RWPE2 (cell line): ENCODE results near the gene SLCO6A1.

Source experiments
- ATAC-seq: fragments of 200-7000 bp; cut with Tn5 transposase; 3 replicates; pipeline ENCODE4 v1.9.1; 2021; ENCODE audit warnings: low read depth
- DNase-seq: peaks from one replicate; pipeline ENCODE4 v3.0.0-alpha.2; 2020; ENCODE audit warnings: low spot score
- H3K27ac ChIP-seq: fragments of 450-650 bp; 2 replicates; pipeline ENCODE4 v1.5.1; 2017; ENCODE audit warnings: mild to moderate bottlenecking; ENCODE audit not compliant: poor library complexity, severe bottlenecking
- H3K27me3 ChIP-seq: fragments of 250-450 bp; sonication (Bioruptor Pico); 2 replicates; pipeline ENCODE4 v1.5.1; 2021; ENCODE audit warnings: mild to moderate bottlenecking, moderate library complexity; ENCODE audit not compliant: insufficient read depth, poor library complexity, severe bottlenecking
- H3K36me3 ChIP-seq: fragments of 250-450 bp; sonication (Bioruptor Pico); 2 replicates; pipeline ENCODE4 v1.5.1; 2020; ENCODE audit warnings: low read depth, mild to moderate bottlenecking, moderate library complexity
- H3K4me1 ChIP-seq: fragments of 250-450 bp; sonication (Bioruptor Pico); 2 replicates; pipeline ENCODE4 v1.5.1; 2021; ENCODE audit warnings: mild to moderate bottlenecking, moderate library complexity; ENCODE audit not compliant: insufficient read depth, poor library complexity, severe bottlenecking
- H3K4me3 ChIP-seq: fragments of 250-450 bp; sonication (Bioruptor Pico); 2 replicates; pipeline ENCODE4 v1.5.1; 2021; ENCODE audit warnings: mild to moderate bottlenecking, moderate library complexity; ENCODE audit not compliant: severe bottlenecking
- H3K9me3 ChIP-seq: fragments of 250-450 bp; sonication (Bioruptor Pico); 2 replicates; pipeline ENCODE4 v1.5.1; 2021; ENCODE audit warnings: mild to moderate bottlenecking, moderate library complexity; ENCODE audit not compliant: severe bottlenecking
- CTCF ChIP-seq: fragments of 450-650 bp; IDR thresholded peaks from one replicate; pipeline ENCODE4 v1.5.1; 2017; ENCODE audit warnings: mild to moderate bottlenecking, moderate library complexity; ENCODE audit not compliant: poor library complexity, severe bottlenecking

Gene SLCO6A1

GRCh38 chr5:102375876-102376275, 122.9 kb downstream of the SLCO6A1 start:
- H3K27me3 ChIP-seq = peaks cover 19% of the 10 kb centered on the region
- TF ChIP-seq CTCF = no peak
- no peak overlapping the region for H3K4me3 ChIP-seq
- no peaks in the 10 kb centered on the region for H3K9me3 ChIP-seq
- no peak for ATAC-seq
- H3K4me1 ChIP-seq = no peaks in the 10 kb centered on the region
- no peak for DNase-seq
- no peak overlapping the region for H3K27ac ChIP-seq
- no peaks in the 10 kb centered on the region for H3K36me3 ChIP-seq

DNA sequence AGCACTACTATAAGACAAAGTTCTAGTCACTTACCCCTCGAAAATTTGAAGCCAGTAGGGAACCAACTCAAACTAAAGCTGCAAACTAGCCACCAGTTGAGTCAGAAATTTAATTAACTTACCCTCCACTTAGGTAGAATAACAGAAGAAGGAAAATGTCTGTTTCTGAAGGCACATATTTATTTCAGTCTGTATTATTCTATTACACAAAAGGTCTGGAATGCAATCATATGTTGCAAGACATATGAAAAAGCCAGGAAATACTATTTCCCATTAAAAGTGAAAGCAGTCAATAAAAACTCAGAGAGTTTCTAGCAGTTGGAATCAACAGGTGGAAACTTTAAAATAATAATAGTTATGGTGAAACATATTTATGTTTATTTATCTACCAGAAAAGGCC, 123.5 kb downstream of the SLCO6A1 start:
- Histone ChIP-seq H3K4me1 (no peaks in the 10 kb centered on the region), H3K27me3 (peaks cover 19% of the 10 kb centered on the region), H3K36me3 (no peaks in the 10 kb centered on the region), H3K4me3 (no peak overlapping the region), H3K9me3 (no peaks in the 10 kb centered on the region), H3K27ac (no peak overlapping the region)
- TF ChIP-seq CTCF = no peak
- DNase-seq (no peak), ATAC-seq (no peak)

DNA sequence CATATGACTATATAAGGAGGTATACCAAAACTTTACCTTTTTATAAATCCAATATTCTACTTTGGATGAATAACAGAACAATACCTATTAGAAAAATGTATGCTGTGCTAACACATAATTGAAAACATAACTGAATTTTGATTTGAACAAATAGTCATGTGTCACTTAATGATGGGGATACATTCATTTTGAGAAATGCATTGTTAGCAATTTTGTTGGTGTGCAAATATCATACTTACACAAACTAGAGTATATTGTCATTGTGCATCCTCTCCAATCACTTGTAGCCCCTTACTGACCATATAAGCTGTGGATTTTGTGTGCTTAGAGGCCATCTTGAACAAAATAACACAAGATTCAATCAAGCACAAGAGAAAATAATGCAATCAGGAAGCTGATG, 130.4 kb downstream of the SLCO6A1 start:
- ATAC-seq (no peak), DNase-seq (no peak)
- H3K9me3 ChIP-seq = no peaks in the 10 kb centered on the region
- TF ChIP-seq CTCF = no peak
- H3K4me3 ChIP-seq = no peak overlapping the region
- no peak overlapping the region for H3K27ac ChIP-seq
- H3K36me3 ChIP-seq = no peaks in the 10 kb centered on the region
- peaks cover 16% of the 10 kb centered on the region for H3K27me3 ChIP-seq
- no peaks in the 10 kb centered on the region for H3K4me1 ChIP-seq

DNA sequence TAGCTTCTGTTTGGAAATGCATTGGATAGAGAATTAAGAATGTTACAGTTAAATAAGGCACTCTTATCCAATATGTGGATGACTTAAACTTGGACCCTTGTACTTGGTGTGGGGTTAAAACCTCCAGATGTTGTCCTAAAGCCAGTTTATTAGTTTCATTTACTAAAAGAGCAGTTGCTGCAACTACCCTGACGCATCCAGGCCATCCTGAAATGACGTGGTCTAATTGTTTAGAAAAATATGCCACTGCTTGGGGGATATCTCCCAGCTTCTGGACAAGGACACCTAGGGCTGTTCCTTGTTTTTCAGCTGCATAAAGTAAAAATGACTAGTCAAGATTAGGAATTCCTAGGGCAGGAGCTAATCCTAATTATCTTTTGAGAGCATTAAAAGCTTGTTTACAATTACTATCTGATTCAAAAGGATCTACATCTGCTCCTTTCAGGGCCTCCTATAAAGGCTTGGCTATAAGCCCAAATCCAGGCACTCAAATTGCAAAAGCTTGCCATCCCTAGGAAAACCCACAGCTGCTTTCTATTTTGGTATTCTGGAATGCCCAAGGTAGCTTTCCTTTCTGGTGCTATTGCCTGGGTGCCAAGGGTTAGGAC, 157.0 kb downstream of the SLCO6A1 start:
- Histone ChIP-seq H3K4me1 (no peaks in the 10 kb centered on the region), H3K36me3 (no peaks in the 10 kb centered on the region), H3K4me3 (no peak overlapping the region), H3K27ac (no peak overlapping the region), H3K9me3 (no peaks in the 10 kb centered on the region), H3K27me3 (peaks cover 7% of the 10 kb centered on the region)
- no peak for ATAC-seq
- no peak for TF ChIP-seq CTCF
- no peak for DNase-seq

GRCh38 chr5:102324714-102325113, 174.1 kb downstream of the SLCO6A1 start:
- Histone ChIP-seq H3K27me3 (peaks cover 3% of the 10 kb centered on the region), H3K4me3 (no peak overlapping the region), H3K4me1 (no peaks in the 10 kb centered on the region), H3K9me3 (no peaks in the 10 kb centered on the region), H3K36me3 (no peaks in the 10 kb centered on the region), H3K27ac (no peak overlapping the region)
- TF ChIP-seq CTCF = no peak
- ATAC-seq = no peak
- DNase-seq = no peak
